Measurements from ENCODE around the gene CD2AP.

DNA sequence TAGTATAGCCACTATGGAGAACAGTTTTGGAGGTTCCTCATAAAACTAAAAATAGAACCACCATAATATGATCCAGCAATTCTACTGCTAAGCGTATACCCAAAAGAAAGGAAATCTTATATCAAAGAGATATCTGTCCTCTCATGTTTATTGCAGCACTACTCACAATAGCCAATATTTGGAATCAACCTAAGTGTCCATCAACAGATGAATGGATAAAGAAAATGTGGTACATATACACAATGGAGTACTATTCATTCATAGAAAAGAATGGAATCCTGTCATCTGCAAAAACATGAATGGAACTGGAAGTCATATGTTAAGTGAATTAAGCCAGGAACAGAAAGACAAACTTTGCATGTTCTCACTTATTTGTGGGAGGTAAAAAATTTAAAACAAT lies 5.7 kb upstream of the CD2AP start:
- TF ChIP-seq POLR2A (IDR thresholded peaks at IDR 0.05; ENCODE audit: low read depth, low read length) = no peak
- no peak for TF ChIP-seq TAF1 (IDR thresholded peaks at IDR 0.05; ENCODE audit: borderline replicate concordance, low read depth, low read length)

Measured in GM12892 (cell line).